Measurements from ENCODE around the gene CNNM1.

- TF ChIP-seq CTCF (conservative IDR thresholded peaks at IDR 0.05) = no peak
- no peak for TF ChIP-seq ZFX (IDR thresholded peaks at IDR 0.05)
These were observed 101.5 kb downstream of the CNNM1 start, which contains the start of gene GOT1 for GRCh38 chr10:99430451-99431189.

All from C4-2B (cell line).